HCT116 (cell line): ENCODE results near the gene ASCC1. TPM values are rescaled to one million over a fixed set of nuclear protein-coding genes. Genes with fewer than 3 reads are reported as not detected.
"Not testable (repeated sequence)": the region's sequence is repeated elsewhere in the genome, so short reads cannot be mapped to it uniquely, and the experiment has no call there.

Source experiments
- ATAC-seq: fragments of 200-7000 bp; cut with Tn5 transposase; 2 replicates; pipeline ENCODE4 v1.9.1; 2020; ENCODE audit warnings: mild to moderate bottlenecking, moderate library complexity
- BruUV-seq: library from RNA; stranded (reverse); fragments of 400-500 nt; replicated peaks from 2 replicates; lab custom pipeline; 2021; lab: Mats Ljungman, UMichigan
- CTCF ChIA-PET: fragments of 300-600 bp; sonication (Branson Sonifier 250); formaldehyde crosslinking; loops from one replicate; lab custom pipeline; 2021; ENCODE audit warnings: antibody characterized with exemption; lab: Charles Lee
- POLR2A ChIA-PET: fragments of 300-600, 350-600 bp; sonication (Branson Sonifier 250); formaldehyde crosslinking; loops from one replicate; lab custom pipeline; 2021; ENCODE audit warnings: antibody characterized with exemption; lab: Charles Lee
- RAD21 ChIA-PET, 2 experiments: fragments of 300-600 bp; sonication (Branson Sonifier 250); formaldehyde crosslinking; loops; one replicate each; lab custom pipeline; 2023; ENCODE audit warnings: low total read pairs in 2 of 2; ENCODE audit not compliant: uncharacterized antibody in 2 of 2, unreplicated experiment in 2 of 2, low non-redundant PET in 1 of 2; lab: Charles Lee
- DNase-seq: peaks from one replicate; pipeline ENCODE4 v3.0.0-alpha.2; 2010; ENCODE audit warnings: low read depth, low spot score
- H2AFZ ChIP-seq: fragments of 200-600 bp; shearing (Covaris generic), sonication (generic); 2 replicates; pipeline ENCODE4 v1.6.1; 2017; ENCODE audit warnings: low read depth, mixed run types, mixed read lengths, antibody characterized with exemption, low read length; ENCODE audit not compliant: poor library complexity, severe bottlenecking
- H3K27ac ChIP-seq: 2 replicates; pipeline ENCODE4 v1.5.1; 2012; ENCODE audit warnings: low read depth, low read length
- H3K27me3 ChIP-seq: fragments of 200-600 bp; sonication (generic); 2 replicates; pipeline ENCODE4 v1.6.1; 2016; ENCODE audit warnings: mixed run types, low read length, mixed read lengths; ENCODE audit not compliant: insufficient read depth
- H3K36me3 ChIP-seq, 2 experiments: fragments of 200-500 bp in 1 of 2; fragments of 200-600 bp in 1 of 2; sonication (Bioruptor generic) in 1 of 2; sonication (generic) in 1 of 2; 2 replicates each; pipeline versions ENCODE4 v1.5.1 to v1.6.1; 2014 to 2016; ENCODE audit warnings: low read length in 2 of 2, inconsistent platforms in 1 of 2, mixed read lengths in 1 of 2, mixed run types in 1 of 2; ENCODE audit not compliant: insufficient read depth in 2 of 2, control insufficient read depth in 1 of 2
- H3K4me1 ChIP-seq, 2 experiments: fragments of 200-600 bp in 1 of 2; sonication (generic) in 1 of 2; 2 replicates each; pipeline versions ENCODE4 v1.5.1 to v1.6.1; 2012 to 2017; ENCODE audit warnings: low read length in 2 of 2, inconsistent platforms in 1 of 2, mild to moderate bottlenecking in 1 of 2, mixed read lengths in 1 of 2, mixed run types in 1 of 2, moderate library complexity in 1 of 2; ENCODE audit not compliant: insufficient read depth in 2 of 2, control insufficient read depth in 1 of 2
- H3K4me2 ChIP-seq: fragments of 200-600 bp; sonication (generic); 2 replicates; pipeline ENCODE4 v1.6.1; 2017; ENCODE audit warnings: mixed run types, low read length, mixed read lengths
- H3K4me3 ChIP-seq, 2 experiments: fragments of 200-600 bp in 1 of 2; sonication (generic) in 1 of 2; replicated peaks in 1 of 2; 2 replicates each; pipeline ENCODE4 v1.5.1; 2011 to 2016; ENCODE audit warnings: low read length in 2 of 2, control low read depth in 1 of 2, low read depth in 1 of 2, mild to moderate bottlenecking in 1 of 2, mixed read lengths in 1 of 2, mixed run types in 1 of 2
- H3K79me2 ChIP-seq: fragments of 200-600 bp; sonication (generic); 2 replicates; pipeline ENCODE4 v1.6.1; 2017; ENCODE audit warnings: mild to moderate bottlenecking, mixed run types, low read length, moderate library complexity, mixed read lengths; ENCODE audit not compliant: insufficient read depth
- H3K9ac ChIP-seq: fragments of 200-600 bp; sonication (generic); 2 replicates; pipeline ENCODE4 v1.6.1; 2016; ENCODE audit warnings: low read length, mixed read lengths
- H3K9me2 ChIP-seq: fragments of 200-600 bp; sonication (generic), shearing (Covaris generic); 2 replicates; pipeline ENCODE4 v1.6.1; 2017; ENCODE audit warnings: mixed run types, mild to moderate bottlenecking, moderate library complexity; ENCODE audit not compliant: insufficient read depth
- H3K9me3 ChIP-seq, 2 experiments: fragments of 200-500 bp in 1 of 2; fragments of 200-600 bp in 1 of 2; sonication (Bioruptor generic) in 1 of 2; sonication (generic) in 1 of 2; 2 replicates each; pipeline ENCODE4 v1.6.1; 2014 to 2017; ENCODE audit warnings: low read length in 2 of 2, mixed read lengths in 2 of 2, inconsistent platforms in 1 of 2, low read depth in 1 of 2, mild to moderate bottlenecking in 1 of 2, mixed run types in 1 of 2, moderate library complexity in 1 of 2; ENCODE audit not compliant: control insufficient read depth in 1 of 2, insufficient read depth in 1 of 2
- H4K20me1 ChIP-seq: fragments of 200-600 bp; sonication (generic), shearing (Covaris generic); 2 replicates; pipeline ENCODE4 v1.6.1; 2017; ENCODE audit warnings: mixed run types, mild to moderate bottlenecking, moderate library complexity; ENCODE audit not compliant: insufficient read depth
- POLR2AphosphoS5 ChIP-seq: IDR thresholded peaks from 2 replicates; pipeline ENCODE4 v1.6.1; 2011; ENCODE audit warnings: mild to moderate bottlenecking, low read depth, low read length, moderate library complexity
- intact Hi-C: fragments of 100-400 bp; cut with micrococcal nuclease; formaldehyde crosslinking; loops from 2 replicates; pipeline ENCODE4 v1.10.0; 2022
- total RNA-seq: library from RNA; stranded (reverse); gene quantifications from one replicate; pipeline ENCODE4 v1.2.1, GENCODE V29; 2021; ENCODE audit not compliant: unreplicated experiment

ASCC1 gene
- total RNA-seq, 1 experiment from 2014 or later, result 34.5 TPM

GRCh38 chr10:72108830-72109635, 107.0 kb downstream of the ASCC1 start:
- H3K4me3 ChIP-seq, result no peak overlapping the region
- H3K27me3 ChIP-seq, result no peaks in the 10 kb centered on the region
- no peaks in the 10 kb centered on the region for H3K9me3 ChIP-seq
- no peak for DNase-seq
- no peaks in the 10 kb centered on the region for H3K9me2 ChIP-seq
- RAD21 ChIA-PET, result no interaction called here
- BruUV-seq, result no TSS peak
- intact Hi-C loops, result no loop called here
- TF ChIP-seq POLR2AphosphoS5, result no peak
- TF ChIP-seq, all 23 proteins: peak for 0
- Histone ChIP-seq H3K27ac (no peak overlapping the region), H3K4me2 (no peak overlapping the region), H3K9ac (no peak overlapping the region), H3K36me3 (no peaks in the 10 kb centered on the region), H4K20me1 (no peaks in the 10 kb centered on the region), H3K4me1 (peaks cover 15 to 17% of the 10 kb centered on the region in 2 experiments), H2AFZ (no peak overlapping the region), H3K79me2 (no peaks in the 10 kb centered on the region)
- ChIA-PET CTCF (interaction anchor here (1.0 to 1.9 kb wide), 2 partner anchors 17 to 60 kb away, joined by 5 to 6 read pairs; no protein-coding TSS in a partner anchor), POLR2A (interaction anchor here (0.9 kb wide), 1 partner anchor 165 kb away, joined by 4 read pairs; the partner anchor contains the start of gene DDIT4)
- ATAC-seq, result no peak

DNA sequence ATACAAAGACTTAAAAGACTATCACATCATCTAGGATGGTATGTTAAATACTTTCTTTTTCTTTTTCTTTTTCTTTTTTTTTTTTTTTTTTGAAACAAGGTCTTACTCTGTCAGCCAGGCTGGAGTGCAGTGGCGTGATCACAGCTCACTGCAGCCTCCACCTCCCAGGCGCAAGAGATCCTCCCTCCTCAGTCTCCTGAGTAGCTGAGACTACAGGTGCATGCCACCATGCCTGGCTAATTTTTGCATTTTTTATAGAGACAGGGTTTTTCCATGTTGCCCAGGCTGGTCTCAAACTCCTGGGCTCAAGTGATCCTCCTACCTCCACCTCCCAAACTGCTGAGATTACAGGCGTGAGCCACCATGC, 108.1 kb downstream of the ASCC1 start:
- ChIA-PET CTCF (interaction anchor here (1.0 to 1.9 kb wide), 2 partner anchors 18 to 59 kb away, joined by 5 to 6 read pairs; no protein-coding TSS in a partner anchor), POLR2A (interaction anchor here (0.9 kb wide), 1 partner anchor 166 kb away, joined by 4 read pairs; the partner anchor contains the start of gene DDIT4)
- ATAC-seq, H3K9me3 ChIP-seq, H3K36me3 ChIP-seq, BruUV-seq, H3K79me2 ChIP-seq, intact Hi-C loops, RAD21 ChIA-PET, H3K27me3 ChIP-seq, H3K9me2 ChIP-seq, H2AFZ ChIP-seq, H4K20me1 ChIP-seq, H3K9ac ChIP-seq, H3K4me3 ChIP-seq, H3K27ac ChIP-seq, DNase-seq: not testable (repeated sequence)
- H3K4me2 ChIP-seq, result peak overlapping the region; percentile 29; the same call in 1 of the 2 replicates
- peaks cover 15 to 17% of the 10 kb centered on the region in 2 experiments for H3K4me1 ChIP-seq
